ENCODE results near the gene TUBB3. TPM values are rescaled to one million over a fixed set of nuclear protein-coding genes. Genes with fewer than 3 reads are reported as not detected.

The TUBB3 gene
- total RNA-seq, 3 donors from 2014 or later (not counting 1 experiment from before 2014, with no cell fraction given): 1.1 to 1.3 (median 1.2) TPM

DNA sequence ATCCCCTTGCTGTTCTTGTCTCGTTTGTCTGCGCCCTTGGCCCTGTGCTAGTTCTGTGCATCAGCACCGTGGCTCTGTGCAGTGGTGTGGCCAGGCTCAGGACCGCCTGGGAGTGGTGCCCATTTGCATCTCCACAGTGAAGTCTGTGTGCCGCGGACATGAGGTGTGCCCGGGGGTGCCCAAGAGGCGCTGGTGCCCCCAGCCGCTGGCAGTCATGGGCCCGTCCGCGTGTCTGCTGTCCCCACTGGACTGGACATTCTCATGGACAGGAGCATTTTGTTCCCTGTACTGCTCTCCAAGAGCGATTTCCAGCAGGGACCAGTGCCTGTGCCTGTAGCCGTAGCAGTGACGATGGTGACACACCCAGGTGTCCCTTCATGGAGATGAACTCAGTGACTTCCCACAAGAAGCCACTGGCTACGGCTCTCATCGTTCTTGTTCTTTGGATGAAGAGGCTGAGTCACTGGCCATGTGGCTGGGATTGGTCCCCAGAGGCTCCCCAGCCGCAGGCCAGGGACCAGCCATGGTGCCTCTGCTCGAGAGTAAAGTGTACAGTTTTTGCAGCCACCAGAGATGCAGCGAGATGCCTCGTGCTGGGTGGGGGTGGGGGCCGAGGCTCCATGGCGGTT lies 17.5 kb upstream of the TUBB3 start:
- TF ChIP-seq, protein P1, sequence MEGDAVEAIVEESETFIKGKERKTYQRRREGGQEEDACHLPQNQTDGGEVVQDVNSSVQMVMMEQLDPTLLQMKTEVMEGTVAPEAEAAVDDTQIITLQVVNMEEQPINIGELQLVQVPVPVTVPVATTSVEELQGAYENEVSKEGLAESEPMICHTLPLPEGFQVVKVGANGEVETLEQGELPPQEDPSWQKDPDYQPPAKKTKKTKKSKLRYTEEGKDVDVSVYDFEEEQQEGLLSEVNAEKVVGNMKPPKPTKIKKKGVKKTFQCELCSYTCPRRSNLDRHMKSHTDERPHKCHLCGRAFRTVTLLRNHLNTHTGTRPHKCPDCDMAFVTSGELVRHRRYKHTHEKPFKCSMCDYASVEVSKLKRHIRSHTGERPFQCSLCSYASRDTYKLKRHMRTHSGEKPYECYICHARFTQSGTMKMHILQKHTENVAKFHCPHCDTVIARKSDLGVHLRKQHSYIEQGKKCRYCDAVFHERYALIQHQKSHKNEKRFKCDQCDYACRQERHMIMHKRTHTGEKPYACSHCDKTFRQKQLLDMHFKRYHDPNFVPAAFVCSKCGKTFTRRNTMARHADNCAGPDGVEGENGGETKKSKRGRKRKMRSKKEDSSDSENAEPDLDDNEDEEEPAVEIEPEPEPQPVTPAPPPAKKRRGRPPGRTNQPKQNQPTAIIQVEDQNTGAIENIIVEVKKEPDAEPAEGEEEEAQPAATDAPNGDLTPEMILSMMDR (IDR thresholded peaks at IDR 0.05): no peak
- Mint-ChIP-seq H3K9me3 (no peaks in the 10 kb centered on the region), H3K27me3 (ENCODE audit: low read depth in 2 of 2) (no peaks in the 10 kb centered on the region), H3K4me3 (no peak overlapping the region), H3K4me1 (peaks cover 0 to 16% of the 10 kb centered on the region in 2 donors), H3K27ac (peak overlapping the region in 1 of 2 donors; percentile 11), H3K36me3 (no peaks in the 10 kb centered on the region)
- intact Hi-C loops (cut with micrococcal nuclease): no loop called here
- Histone ChIP-seq H3K27me3 (ENCODE audit: control insufficient read depth, insufficient read depth, low read length) (no peaks in the 10 kb centered on the region), H3K4me1 (ENCODE audit: control insufficient read depth, insufficient read depth, low read length) (peaks cover 13% of the 10 kb centered on the region), H3K36me3 (ENCODE audit: control insufficient read depth, insufficient read depth, low read length) (peaks cover 59% of the 10 kb centered on the region), H3K9me3 (ENCODE audit: control insufficient read depth, insufficient read depth, low read length) (no peaks in the 10 kb centered on the region), H3K4me3 (ENCODE audit: low read length) (no peak overlapping the region), H3K27ac (ENCODE audit: low read length) (no peak overlapping the region)
- 94% methylated on average over 23 of the region's 23 CpGs for WGBS (ENCODE audit: insufficient coverage)
- DNase-seq (no peak), ATAC-seq (no peak)

- Mint-ChIP-seq H3K36me3 (no peaks in the 10 kb centered on the region), H3K9me3 (no peaks in the 10 kb centered on the region), H3K27me3 (ENCODE audit: low read depth in 2 of 2) (no peaks in the 10 kb centered on the region), H3K4me3 (no peak overlapping the region), H3K27ac (peak overlapping the region; percentile 11 to 24), H3K4me1 (peaks cover 0 to 17% of the 10 kb centered on the region in 2 donors)
- TF ChIP-seq, protein P1 (IDR thresholded peaks at IDR 0.05): no peak
- peaks cover 13% of the 10 kb centered on the region for H3K4me1 ChIP-seq (ENCODE audit: control insufficient read depth, insufficient read depth, low read length)
- no peak overlapping the region for H3K4me3 ChIP-seq (ENCODE audit: low read length)
- DNase-seq (no peak), ATAC-seq (peak in 2 of 3 donors; percentile 34 to 40)
- peaks cover 57% of the 10 kb centered on the region for H3K36me3 ChIP-seq (ENCODE audit: control insufficient read depth, insufficient read depth, low read length)
- no peaks in the 10 kb centered on the region for H3K27me3 ChIP-seq (ENCODE audit: control insufficient read depth, insufficient read depth, low read length)
- WGBS (ENCODE audit: insufficient coverage): 89% methylated on average over 39 of the region's 40 CpGs
- H3K9me3 ChIP-seq (ENCODE audit: control insufficient read depth, insufficient read depth, low read length): no peaks in the 10 kb centered on the region
- H3K27ac ChIP-seq (ENCODE audit: low read length): no peak overlapping the region
- intact Hi-C loops (cut with micrococcal nuclease): no loop called here
These were observed 16.8 kb upstream of the TUBB3 start for GRCh38 chr16:89906140-89907025.

GRCh38 chr16:89907055-89907814 lies 15.9 kb upstream of the TUBB3 start:
- WGBS (ENCODE audit: insufficient coverage): 94% methylated on average over 10 of the region's 13 CpGs
- intact Hi-C loops (cut with micrococcal nuclease): no loop called here
- H3K4me3 Mint-ChIP-seq: no peak overlapping the region

More at GRCh38 chr16:89907055-89907814, 15.9 kb upstream of the TUBB3 start:
- peak overlapping the region in 1 of 2 donors; percentile 24 for H3K27ac Mint-ChIP-seq
- Histone ChIP-seq H3K27ac (ENCODE audit: low read length) (no peak overlapping the region), H3K4me1 (ENCODE audit: control insufficient read depth, insufficient read depth, low read length) (peaks cover 13% of the 10 kb centered on the region), H3K36me3 (ENCODE audit: control insufficient read depth, insufficient read depth, low read length) (peaks cover 59% of the 10 kb centered on the region), H3K4me3 (ENCODE audit: low read length) (no peak overlapping the region), H3K27me3 (ENCODE audit: control insufficient read depth, insufficient read depth, low read length) (no peaks in the 10 kb centered on the region), H3K9me3 (ENCODE audit: control insufficient read depth, insufficient read depth, low read length) (no peaks in the 10 kb centered on the region)
- TF ChIP-seq, protein P1 (IDR thresholded peaks at IDR 0.05): no peak
- ATAC-seq (peak in 2 of 3 donors; percentile 2 to 4), DNase-seq (no peak)
- H3K4me1 Mint-ChIP-seq: peaks cover 0 to 17% of the 10 kb centered on the region in 2 donors
- no peaks in the 10 kb centered on the region for H3K36me3 Mint-ChIP-seq
- H3K9me3 Mint-ChIP-seq: no peaks in the 10 kb centered on the region
- H3K27me3 Mint-ChIP-seq (ENCODE audit: low read depth in 2 of 2): no peaks in the 10 kb centered on the region

All from natural killer cell (primary cell).